ENCODE results near the gene ITPRIPL1.
A peak's percentile ranks its signal among the peaks of the same experiment; 100 is the strongest.
"Not testable (repeated sequence)": the region's sequence is repeated elsewhere in the genome, so short reads cannot be mapped to it uniquely, and the experiment has no call there.

ITPRIPL1 gene

GRCh38 chr2:96325041-96325883 lies at the start of gene ITPRIPL1:
ITPRIPL1 (plus strand) TSS chr2:96325317; CDS start chr2:96325840, 523 bp downstream.
- DNase-seq: peak; percentile 14 to 23

GRCh38 chr2:96276787-96277499 lies 48.2 kb upstream of the ITPRIPL1 start:
- no peak for DNase-seq

GRCh38 chr2:96287273-96287856 lies 37.8 kb upstream of the ITPRIPL1 start:
- no peak for DNase-seq

- no peak for DNase-seq
Measured at GRCh38 chr2:96291751-96292150, 33.4 kb upstream of the ITPRIPL1 start.

GRCh38 chr2:96294271-96294670 lies 30.8 kb upstream of the ITPRIPL1 start:
- DNase-seq: not testable (repeated sequence)

- no peak for DNase-seq
Measured at GRCh38 chr2:96296925-96297324, 28.2 kb upstream of the ITPRIPL1 start.

GRCh38 chr2:96301865-96302264 lies 23.3 kb upstream of the ITPRIPL1 start:
- no peak for DNase-seq

GRCh38 chr2:96304606-96305005 lies 20.5 kb upstream of the ITPRIPL1 start:
- no peak for DNase-seq

GRCh38 chr2:96305091-96305978 lies 19.8 kb upstream of the ITPRIPL1 start, which contains the start of gene SNRNP200:
SNRNP200 (minus strand) TSS chr2:96305546; CDS start chr2:96305437, 109 bp downstream.
- peak; percentile 84 to 85 for DNase-seq

GRCh38 chr2:96305979-96306308 lies 19.2 kb upstream of the ITPRIPL1 start:
- no peak for DNase-seq

GRCh38 chr2:96306370-96306769 lies 18.7 kb upstream of the ITPRIPL1 start:
- DNase-seq: no peak

GRCh38 chr2:96308248-96308647 lies 16.9 kb upstream of the ITPRIPL1 start:
- DNase-seq: no peak

GRCh38 chr2:96315005-96315399 lies 10.1 kb upstream of the ITPRIPL1 start:
- DNase-seq: no peak

- DNase-seq: no peak
Measured at GRCh38 chr2:96315400-96316071, 9.6 kb upstream of the ITPRIPL1 start.

GRCh38 chr2:96316999-96317398 lies 8.1 kb upstream of the ITPRIPL1 start:
- DNase-seq: no peak

- no peak for DNase-seq
Measured at GRCh38 chr2:96317584-96317997, 7.5 kb upstream of the ITPRIPL1 start.

GRCh38 chr2:96318723-96319122 lies 6.4 kb upstream of the ITPRIPL1 start:
- DNase-seq: no peak

GRCh38 chr2:96319396-96319795 lies 5.7 kb upstream of the ITPRIPL1 start:
- no peak for DNase-seq

- no peak for DNase-seq
Measured at GRCh38 chr2:96320326-96320725, 4.8 kb upstream of the ITPRIPL1 start.

GRCh38 chr2:96320728-96321622 lies 4.1 kb upstream of the ITPRIPL1 start:
- no peak for DNase-seq

GRCh38 chr2:96323849-96324248 lies 1.3 kb upstream of the ITPRIPL1 start:
- DNase-seq: no peak

Data from activated CD4-positive, alpha-beta T cell treated with anti-CD3 and anti-CD28 coated beads, Interleukin-2, amount 50 U/mL, for 4 hours (primary cell).